G401.6 (cell line): Measurements from ENCODE around the gene GRM4.

Experiments
- FAIRE-seq: peaks from 2 replicates; lab custom pipeline; 2012; peaks lifted over from hg19 to GRCh38; lab: Jason Lieb, UNC

The GRM4 gene

DNA sequence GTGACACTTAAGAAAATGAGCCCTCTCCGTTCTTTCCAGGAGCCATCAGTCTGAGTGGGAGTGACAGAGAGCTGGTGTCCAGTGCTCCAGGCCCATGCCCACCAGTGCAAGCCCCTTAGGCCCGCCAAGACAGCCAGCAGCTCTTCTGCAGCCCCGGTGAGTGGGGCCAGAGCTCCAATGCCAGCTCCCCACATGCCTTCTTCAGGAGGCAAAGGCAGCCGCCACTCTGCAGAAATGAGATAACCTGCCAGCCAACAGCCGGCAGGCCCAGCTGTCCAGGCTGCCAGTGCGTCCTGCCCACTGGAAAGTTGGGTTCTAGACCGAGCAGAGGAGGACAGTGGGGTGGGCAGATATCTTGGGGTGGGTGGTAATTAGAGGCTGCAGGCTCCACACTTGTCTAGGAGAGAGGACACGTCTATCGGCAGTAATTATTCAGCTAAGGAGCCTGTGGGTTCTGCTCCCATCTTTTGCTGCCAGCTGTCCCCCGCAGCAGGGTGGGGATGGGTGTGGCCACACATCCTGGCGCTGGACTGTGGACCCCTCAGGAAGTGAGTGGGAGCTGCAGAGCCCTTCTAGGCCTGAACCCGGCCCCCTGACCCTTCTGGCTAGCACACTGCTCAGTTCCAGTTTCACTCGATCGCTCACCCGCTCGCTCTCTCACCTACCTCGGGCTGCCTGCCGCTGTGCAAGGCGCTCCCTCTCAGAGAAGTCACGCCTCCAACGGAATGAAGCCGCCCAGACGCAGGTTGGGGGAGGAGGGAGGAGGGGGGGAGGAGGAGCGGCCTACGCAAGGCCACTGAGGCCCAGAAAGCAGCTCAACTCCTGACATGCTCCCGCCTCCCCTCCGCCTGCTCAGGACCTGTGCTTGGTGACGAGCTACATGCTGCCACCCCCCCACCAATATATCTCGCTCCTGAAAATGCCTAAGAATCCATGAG, 3.6 kb downstream of the GRM4 start:
- FAIRE-seq: no peak

DNA sequence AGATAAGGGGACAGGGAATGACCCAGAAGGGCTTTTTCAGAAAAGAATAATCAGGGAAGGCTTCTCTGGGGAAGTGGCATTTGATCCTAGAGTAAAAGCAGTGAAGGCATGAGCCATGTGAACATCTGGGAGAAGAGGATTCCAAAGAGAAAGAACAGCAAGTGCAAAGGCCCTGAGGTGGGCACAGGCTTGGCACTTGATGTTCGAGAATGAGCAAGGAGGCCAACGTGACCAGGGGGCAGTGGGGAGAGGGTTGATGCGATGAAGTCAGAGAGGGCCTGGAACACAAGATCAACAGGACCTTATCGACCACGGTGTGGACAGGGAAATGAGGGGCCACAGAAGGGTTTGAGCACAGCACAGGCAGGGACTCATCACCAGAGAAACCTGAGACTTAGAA, 5.8 kb downstream of the GRM4 start:
- FAIRE-seq: no peak

DNA sequence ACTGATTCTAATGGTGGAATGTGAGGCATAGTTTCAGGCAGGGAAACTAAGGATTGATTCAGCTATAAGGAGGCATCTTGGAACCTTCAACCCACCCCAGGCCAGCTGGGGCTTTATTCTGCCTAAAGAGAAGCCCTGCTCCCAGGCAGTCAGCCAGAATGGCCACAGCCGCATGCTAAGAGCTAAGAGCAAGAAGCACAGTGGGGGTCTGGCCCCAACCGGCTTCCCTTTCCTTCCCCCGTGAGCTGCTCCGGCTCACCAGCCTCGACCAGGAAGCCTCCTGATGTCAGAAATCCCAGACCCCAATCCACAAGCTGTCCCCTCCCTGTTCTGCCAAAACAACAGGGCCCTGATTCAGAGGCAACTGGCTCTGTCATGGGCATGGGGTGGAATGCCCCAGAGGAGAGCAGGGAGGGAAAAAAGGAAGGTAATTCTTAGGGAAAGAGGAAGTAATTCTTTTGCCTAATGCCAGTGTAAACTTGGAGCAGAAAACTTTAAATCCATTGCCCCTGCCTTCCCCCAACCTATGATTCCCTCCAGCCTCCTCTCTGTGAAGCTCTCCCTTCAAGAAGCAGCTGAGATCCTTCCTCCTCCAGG, 6.9 kb downstream of the GRM4 start:
- no peak for FAIRE-seq

DNA sequence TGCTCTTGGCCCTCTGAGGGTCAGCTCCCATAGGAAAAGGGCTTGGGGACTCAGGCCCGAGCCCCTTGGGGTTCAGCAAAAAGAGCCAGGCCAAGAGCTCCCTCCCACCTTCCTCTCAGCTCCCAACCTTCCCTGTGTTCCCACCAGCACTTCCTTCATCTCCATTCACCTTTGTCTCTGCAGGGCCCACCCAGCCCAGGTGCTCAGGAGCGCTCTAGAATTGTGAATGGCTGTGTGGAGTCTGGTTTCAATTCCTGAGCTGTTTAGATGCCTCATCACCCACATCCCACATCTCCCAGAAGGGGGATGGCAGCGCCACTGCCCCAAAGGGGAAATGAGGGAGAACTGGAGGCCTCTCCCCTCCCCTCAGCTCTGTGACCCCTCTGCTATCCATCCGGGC, 7.7 kb downstream of the GRM4 start:
- no peak for FAIRE-seq

DNA sequence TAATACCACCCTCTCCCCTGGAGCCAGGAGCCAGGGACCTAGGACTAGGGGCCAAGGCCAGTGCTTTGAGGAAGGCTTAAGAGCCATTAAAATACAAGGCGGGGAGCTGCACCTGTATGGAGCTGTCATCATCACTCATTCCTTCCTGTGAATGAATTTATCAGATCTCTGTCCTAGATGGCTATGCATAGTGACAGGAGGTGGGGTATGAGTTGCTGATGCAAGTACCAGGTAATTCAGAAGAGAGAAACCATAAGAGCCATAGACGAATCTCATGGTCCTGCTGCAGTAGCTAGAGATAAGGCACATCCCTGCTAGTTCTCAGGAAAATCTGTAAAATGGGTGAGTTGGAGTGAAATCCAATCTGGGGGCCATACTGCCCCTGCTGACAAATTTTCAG, 10.3 kb downstream of the GRM4 start:
- no peak for FAIRE-seq

DNA sequence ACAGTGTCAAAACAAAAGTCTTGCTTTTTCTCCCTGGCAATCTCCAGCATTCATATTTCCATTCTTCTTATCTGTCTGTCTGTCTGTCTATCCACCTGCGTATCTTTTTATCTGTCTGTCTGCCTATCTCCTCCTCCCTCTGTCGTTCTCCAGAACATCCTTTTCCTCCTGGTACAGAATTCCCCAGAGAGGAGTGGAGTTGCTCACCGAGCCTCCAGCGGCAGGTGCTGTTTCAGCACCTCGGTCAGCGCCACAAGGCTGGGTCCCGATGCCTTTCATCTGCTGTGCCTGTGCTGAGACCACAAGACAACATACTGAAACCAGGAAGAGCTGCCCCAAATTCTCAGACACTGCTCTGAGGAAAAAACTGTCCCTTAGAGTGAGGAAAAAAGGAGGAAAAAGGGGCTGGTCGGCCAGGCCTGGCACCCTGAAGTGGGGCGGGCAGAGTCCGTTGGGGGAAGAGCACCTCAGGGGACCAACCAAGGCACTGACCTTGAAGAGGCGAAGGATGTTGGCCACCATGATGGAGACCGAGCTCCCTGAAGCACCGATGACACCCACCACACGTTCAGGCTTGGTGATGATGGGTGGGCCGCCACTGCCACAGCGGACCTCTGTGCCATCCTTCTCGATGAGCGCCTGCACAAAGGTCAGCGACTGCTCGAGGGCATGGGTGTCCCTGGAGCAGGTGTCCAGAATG, 13.3 kb downstream of the GRM4 start:
- no peak for FAIRE-seq

DNA sequence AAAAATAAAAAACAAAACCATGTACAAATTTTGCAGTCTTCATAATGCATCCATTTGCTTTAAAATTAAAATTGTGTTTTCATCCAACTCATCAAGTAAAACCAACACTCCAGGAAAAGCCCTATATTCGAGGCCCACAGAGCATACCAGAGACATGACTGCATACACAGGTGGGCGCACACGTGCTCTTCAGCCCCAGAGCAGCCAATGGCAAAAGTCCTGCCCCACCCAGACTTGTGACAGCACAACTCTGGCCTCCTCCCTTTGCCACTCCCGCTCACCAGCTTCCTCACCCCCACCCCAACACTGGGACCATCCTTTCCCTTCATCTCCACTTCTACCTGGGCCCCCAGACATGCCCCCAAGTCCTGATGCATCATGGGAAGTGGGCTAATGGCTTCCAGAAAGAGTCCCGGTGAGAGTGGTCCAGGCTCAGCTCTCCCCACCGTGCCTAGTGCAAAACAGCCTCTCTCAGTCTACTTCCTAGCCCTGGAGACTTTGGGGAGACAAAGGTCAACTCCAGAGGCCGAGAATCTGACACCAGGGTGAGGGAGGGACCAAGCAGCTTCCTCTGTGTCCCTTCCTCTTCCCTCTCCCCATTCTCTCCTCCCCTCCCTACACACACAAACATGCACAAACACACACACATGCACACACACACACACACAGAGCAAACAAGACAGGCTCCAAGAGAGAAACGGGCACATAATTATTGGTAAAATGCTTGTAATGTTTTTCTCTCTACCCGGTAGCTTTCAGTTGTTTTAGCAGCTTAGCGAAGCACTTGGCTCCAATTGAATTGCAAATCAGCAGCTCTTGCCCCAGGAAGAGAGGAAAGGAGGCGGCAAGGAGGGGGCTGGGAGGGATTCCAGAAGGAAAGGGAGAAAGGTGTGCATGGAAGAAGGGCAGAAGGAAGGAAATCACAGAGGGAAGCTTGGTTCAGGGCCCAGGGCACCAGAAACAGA, 14.3 kb downstream of the GRM4 start:
- no peak for FAIRE-seq

DNA sequence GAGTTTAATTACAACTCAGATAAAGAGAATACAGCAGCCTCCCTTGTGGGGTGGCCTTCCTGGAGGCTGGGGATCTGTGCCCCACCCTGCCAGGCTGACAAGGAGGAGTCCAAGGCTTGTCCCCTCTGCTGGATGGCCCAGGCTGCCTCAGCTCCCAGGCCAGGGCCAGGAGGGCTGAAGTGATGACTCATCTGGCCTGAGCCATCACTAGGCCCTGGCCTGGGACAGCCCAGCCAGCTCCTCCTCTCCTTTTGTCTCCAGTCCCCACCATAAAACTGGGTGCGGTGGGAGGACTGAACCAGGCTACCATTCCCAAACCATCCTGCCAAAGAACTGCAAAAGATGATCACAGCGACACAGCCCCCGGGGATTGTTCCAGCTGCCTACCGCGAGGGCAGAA, 15.0 kb downstream of the GRM4 start:
- FAIRE-seq: no peak

DNA sequence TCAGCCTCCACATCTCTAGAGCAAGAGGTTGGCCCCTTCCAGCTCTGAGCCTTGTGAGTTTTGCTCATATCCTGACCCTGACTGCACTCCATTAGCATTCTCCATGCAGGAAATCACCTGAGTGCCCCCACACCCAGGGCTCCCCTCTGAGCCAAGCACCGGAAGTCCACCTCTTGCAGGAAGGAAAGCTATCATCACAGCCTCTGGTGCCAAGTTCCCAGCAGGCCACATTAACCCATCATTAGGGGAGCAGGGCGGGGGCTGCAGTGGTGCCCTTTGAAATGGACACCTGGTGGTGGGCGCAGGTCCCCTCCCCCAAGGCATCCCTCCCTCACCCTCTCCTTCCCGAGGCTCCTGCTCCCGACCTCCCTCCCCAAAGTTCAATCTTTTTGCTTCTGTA, 16.1 kb downstream of the GRM4 start:
- no peak for FAIRE-seq

DNA sequence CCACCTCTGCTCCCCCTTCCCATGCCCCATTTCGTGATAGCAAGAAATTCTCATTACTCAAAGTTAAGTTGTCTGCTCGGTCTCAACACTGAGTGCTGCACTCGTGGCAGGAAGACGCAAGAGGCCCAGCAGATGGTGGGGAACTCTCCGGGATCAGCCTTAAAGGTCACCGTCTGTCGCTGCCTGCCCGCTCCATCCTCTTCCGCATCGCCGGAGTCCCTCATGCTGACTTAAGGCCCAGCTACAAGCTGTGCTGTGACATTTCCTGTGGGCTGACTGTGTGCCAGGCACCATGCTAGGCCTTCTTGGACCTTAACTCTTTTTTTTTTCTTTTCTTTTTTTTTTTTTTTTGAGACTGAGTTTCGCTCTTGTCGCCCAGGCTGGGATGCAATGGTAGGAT, 17.8 kb downstream of the GRM4 start:
- FAIRE-seq: no peak

DNA sequence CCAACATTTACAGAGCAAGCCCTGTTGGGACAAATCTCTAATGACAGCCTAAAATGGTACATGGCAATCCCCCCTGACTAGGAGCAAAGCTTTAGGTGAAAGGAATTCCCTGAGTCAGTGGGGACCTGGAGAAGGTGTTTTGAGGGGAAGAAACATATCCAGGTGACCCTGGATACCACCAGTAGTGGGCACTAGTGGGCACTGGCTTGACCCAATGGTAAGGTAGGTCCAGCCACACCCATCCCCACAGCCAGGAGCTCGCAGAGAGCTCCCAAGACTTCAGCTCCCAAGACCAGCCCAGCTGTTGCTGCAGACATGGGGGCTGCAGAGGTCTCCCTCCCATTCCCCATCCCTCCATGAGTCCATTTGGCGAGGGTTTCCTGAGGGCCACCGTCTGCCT, 19.5 kb downstream of the GRM4 start:
- no peak for FAIRE-seq

DNA sequence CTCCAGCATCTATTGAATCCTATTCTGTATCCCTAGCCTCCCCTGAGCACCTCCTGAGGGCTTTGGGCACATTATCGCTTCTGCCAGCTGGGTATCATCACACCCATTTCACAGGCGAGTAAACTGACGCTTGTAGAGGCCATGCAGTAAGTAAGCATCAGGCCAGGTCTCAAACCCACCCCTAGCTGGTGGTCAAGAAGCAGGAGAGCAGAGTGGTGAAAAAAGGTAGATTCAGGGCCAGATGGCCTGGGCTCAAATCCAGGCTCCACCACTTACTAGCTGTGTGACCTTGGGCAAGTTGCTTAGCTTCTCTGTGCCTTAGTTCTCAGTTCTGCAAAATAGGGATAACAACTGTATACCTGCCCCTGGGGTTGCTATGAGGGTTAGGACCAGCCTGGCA, 19.9 kb downstream of the GRM4 start:
- no peak for FAIRE-seq

DNA sequence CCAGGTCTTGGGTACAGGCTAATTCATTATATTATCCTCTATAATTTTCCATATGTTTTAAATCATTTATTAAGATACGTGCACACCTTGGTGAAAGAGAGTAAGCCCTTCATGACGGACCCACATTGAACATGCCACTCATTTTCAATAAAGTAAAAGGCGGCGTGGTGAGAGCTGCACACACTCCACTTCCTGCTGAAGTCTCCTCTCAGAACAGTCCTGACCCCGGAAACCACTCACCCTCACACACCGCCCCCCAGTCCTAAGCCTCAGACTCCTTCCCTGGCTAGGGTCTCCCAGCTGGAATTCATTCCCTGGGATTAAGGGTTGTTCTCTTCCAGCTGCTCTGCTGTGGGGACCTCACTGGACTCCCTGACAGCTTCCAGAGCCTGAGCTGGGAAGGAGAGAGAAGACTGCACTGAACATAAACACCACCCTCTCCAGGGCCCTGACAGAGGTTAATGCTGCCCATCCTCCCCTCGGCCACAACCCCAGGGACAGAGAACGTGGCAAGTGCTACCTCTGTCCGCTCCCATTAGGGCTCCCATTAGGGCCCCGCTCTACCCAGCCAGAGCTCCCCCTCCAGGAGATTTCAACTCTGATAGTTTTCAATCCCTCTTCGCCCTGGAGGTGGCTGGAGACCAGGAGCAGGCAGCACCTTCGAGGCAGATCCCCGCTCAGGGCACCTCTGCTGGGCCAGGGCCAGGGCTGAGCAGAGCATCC, 24.8 kb downstream of the GRM4 start:
- FAIRE-seq: no peak

DNA sequence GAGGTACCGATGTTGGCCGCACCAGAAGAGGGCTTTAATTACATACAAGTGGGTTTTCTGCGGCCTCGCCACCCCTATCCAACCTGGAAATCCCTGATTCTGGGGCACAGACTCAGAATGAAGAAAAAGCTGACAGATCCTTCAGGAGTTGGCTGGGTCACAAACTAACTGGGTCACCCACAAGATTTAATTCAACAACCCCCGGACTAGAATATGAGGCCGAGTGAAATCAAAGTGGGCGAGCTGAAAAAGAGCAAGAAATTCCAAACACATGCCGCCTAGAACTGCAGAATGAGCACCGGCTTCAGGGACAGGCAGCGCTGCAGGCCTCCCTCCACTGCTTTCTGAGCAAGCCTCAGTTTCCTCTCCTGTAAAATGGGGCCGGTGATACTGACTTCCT, 30.0 kb downstream of the GRM4 start:
- no peak for FAIRE-seq

DNA sequence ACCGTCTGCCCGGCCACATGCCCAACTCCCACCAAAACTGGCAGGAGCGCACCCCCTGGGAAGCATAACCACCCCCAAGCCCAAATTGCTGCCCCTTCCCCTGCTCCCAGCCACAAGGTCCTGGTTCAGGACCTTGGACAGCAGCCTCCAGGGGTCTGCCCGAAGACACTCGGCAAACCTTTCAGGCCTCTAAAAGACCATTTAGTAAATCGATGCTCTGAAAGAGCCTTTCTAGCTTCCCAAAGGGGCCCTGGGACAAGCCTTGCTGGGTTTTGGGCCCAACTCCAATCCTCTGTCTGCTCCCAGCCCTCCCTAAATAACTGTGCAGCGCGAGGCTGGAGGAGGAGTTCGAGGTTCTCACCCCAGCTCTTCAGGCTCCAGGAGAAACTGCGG, 30.5 kb downstream of the GRM4 start:
- no peak for FAIRE-seq

DNA sequence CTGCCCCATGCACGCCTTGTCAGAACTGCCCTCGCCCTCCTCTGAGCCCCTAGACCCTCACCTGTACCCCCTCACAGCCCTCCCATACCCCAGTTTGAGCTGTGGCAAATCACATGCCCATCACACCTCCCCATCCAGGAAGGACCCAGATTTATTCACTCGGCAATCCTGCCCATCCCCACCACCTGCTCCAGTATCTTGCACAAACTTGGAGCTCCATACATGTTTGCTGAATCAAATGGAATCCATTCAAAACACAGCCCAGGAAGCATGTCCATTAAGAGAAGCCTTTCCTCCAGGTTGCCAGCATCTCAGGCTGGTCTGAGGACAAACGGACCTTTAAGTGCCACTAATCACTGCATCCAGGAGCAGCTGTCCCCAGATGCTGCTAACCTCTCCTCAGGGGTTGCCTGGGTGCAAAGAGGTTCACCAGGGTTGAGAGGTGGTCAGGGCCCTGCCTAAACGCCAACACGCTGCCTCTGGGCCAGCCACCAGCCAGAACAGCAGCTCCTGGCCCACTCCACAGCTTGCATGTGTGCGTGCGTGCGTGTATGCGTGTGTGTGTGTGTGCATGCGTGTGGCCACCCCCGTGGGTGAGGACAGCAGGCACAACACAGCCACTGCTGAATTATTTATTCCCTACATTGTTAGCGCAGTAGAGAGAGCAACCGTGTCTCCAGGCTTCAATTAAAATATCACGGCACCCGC, 31.0 kb downstream of the GRM4 start:
- FAIRE-seq: no peak

DNA sequence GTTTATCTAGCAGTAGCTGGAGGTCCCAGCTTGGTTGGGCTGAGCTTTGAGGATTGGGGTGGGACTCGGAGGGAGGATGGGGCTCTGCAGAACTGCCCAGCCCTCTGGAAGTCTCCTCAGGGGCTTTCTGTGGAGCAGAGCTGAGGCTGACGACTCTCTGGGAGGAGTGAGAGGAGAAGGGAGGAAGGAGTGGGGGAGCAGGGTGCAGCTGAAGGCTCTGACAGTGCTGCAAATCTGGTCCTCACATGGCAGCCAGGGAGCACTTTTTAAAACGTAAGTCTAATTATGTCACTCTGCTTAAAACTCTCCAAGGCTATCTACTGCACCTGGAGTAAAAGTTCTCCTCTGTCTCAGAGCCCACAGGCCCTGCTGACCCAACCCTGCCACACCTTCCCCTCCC, 32.4 kb downstream of the GRM4 start:
- no peak for FAIRE-seq

DNA sequence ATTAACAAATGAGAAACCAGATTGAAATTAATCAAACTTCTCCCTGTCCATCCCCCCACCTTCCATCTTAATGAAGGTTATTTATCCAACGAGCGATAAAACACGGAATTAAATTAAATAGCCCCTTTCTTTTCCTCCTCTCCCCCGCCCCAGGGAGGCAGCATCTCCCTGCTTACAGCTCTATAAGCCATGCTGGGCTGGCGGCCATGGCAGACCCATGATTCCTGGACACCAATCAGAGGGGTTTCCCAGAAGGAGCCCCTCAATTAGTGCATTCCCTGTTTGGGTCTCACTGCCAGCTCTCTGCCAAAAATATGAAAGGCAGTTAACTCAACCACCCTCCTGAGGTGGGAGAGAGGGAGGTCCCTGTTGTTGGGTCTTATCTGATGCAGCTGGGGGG, 33.8 kb downstream of the GRM4 start:
- FAIRE-seq: no peak

DNA sequence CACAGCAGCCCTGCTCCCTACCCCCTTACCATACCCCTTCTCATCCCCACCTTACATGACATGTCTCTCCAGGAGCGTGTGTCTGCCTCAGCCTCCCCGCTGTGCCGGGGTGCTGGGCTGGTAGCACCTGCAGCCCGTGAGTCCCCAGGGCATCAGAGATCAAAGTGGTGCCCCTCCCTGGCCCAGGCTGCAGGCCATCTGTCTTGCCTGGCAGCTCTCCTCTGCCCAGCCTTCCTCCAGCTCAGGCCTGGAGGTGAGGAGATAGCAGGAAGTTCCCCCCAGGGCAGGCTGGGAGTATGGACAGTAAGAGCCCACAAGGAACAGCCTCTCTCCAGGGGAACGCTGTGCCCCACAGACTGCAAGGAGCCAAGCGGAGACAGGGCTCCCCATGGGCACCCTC, 35.3 kb downstream of the GRM4 start:
- FAIRE-seq: no peak

DNA sequence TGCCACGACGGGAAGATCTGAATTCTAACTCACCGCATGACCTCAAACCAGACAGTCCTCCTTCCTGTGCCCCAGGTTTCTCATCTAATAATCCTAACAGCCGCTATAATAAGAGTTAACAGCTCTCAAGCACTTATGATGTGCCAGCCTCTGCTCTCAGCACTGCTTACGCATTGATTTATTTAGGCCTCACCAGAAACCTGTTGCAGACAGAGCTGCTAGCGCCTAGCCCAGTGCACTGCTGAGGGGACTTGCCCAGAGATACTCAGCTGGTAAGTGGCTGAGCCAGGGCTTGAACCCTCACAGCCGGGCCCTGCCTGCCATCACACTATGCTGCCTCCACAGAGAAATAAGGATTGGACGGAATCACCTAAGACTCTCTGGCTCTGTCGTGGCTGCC, 37.7 kb downstream of the GRM4 start:
- FAIRE-seq: no peak

DNA sequence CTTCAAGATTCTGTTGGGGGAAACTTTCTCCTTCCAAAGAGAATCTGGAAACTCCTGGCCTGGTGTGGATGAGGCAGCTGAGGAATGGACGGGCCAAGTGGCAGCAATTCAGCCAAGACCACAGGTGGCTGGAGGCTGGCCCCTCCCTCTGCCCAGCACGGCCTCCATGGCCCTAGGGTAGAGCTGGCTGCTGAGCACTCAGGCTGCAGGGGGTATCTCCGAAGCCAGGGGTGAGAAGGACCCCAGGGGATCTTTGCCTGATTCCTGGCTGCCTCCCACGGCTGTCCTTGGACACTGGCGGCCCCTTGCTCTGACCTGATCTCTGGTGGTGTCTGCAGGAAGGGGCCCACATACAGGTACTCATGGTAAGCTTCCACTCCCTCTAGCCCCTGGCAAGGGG, 39.0 kb downstream of the GRM4 start:
- FAIRE-seq: no peak
